A673 (cell line): ENCODE measurements around the gene PTPN12. TPM values are rescaled to one million over a fixed set of nuclear protein-coding genes. Genes with fewer than 3 reads are reported as not detected.

Source experiments
- BruUV-seq: library from RNA; stranded (reverse); fragments of 400-500 nt; replicated peaks from 2 replicates; lab custom pipeline; 2021; lab: Mats Ljungman, UMichigan
- CTCF ChIA-PET: fragments of 300-600 bp; sonication (Branson Sonifier 250); formaldehyde crosslinking; loops from one replicate; lab custom pipeline; 2022; ENCODE audit warnings: antibody characterized with exemption; lab: Charles Lee
- POLR2A ChIA-PET: fragments of 300-600 bp; sonication (Branson Sonifier 250); formaldehyde crosslinking; loops from one replicate; lab custom pipeline; 2022; ENCODE audit warnings: antibody characterized with exemption; ENCODE audit not compliant: low non-redundant PET; lab: Charles Lee
- DNase-seq: peaks from one replicate; pipeline ENCODE4 v3.0.0-alpha.2; 2015; ENCODE audit warnings: low spot score
- H3K27ac ChIP-seq: fragments of 200-600 bp; sonication (generic); 2 replicates; pipeline ENCODE4 v1.5.1; 2016; ENCODE audit warnings: mixed run types, low read depth, mild to moderate bottlenecking, mixed read lengths, antibody characterized with exemption, low read length; ENCODE audit not compliant: poor library complexity, severe bottlenecking
- H3K27me3 ChIP-seq: fragments of 200-600 bp; sonication (generic); replicated peaks from 2 replicates; pipeline ENCODE4 v1.6.1; 2017; ENCODE audit warnings: mixed run types, low read depth, mild to moderate bottlenecking, mixed read lengths, antibody characterized with exemption, low read length; ENCODE audit not compliant: insufficient read depth, poor library complexity
- H3K36me3 ChIP-seq: fragments of 200-600 bp; sonication (generic); 2 replicates; pipeline ENCODE4 v1.6.1; 2016; ENCODE audit warnings: mixed run types, mild to moderate bottlenecking, mixed read lengths, antibody characterized with exemption, low read length; ENCODE audit not compliant: insufficient read depth, poor library complexity, severe bottlenecking
- H3K4me1 ChIP-seq: fragments of 200-600 bp; sonication (generic); 2 replicates; pipeline ENCODE4 v1.6.1; 2017; ENCODE audit warnings: mixed run types, mild to moderate bottlenecking, mixed read lengths, antibody characterized with exemption, low read length; ENCODE audit not compliant: insufficient read depth, poor library complexity, severe bottlenecking
- H3K4me3 ChIP-seq: fragments of 200-600 bp; sonication (generic); 2 replicates; pipeline ENCODE4 v1.5.1; 2016; ENCODE audit warnings: low read depth, mixed run types, mild to moderate bottlenecking, mixed read lengths, low read length; ENCODE audit not compliant: poor library complexity, severe bottlenecking
- H3K9me3 ChIP-seq: fragments of 200-600 bp; sonication (generic); 2 replicates; pipeline ENCODE4 v1.6.1; 2016; ENCODE audit warnings: mixed run types, low read depth, mild to moderate bottlenecking, mixed read lengths, antibody characterized with exemption, low read length; ENCODE audit not compliant: poor library complexity, severe bottlenecking
- EZH2 ChIP-seq: fragments of 200-600 bp; sonication (generic); IDR thresholded peaks from 2 replicates; pipeline ENCODE4 v1.6.1; 2017; ENCODE audit warnings: borderline replicate concordance, low read depth, mild to moderate bottlenecking, mixed read lengths, antibody characterized with exemption, low read length; ENCODE audit not compliant: poor library complexity, severe bottlenecking
- intact Hi-C: fragments of 100-400 bp; cut with micrococcal nuclease; formaldehyde crosslinking; loops from one replicate; pipeline ENCODE4 v1.10.0; 2022; ENCODE audit not compliant: unreplicated experiment
- total RNA-seq: library from RNA; stranded (reverse); gene quantifications from 2 replicates; pipeline ENCODE4 v1.2.3, GENCODE V29; 2021
- TF ChIP-seq, protein P1 (sequence below): fragments of 300-800, 200-600 bp; sonication (generic); conservative IDR thresholded peaks from 2 replicates; pipeline ENCODE4 v1.5.1; 2017; ENCODE audit warnings: low read depth, mild to moderate bottlenecking, antibody characterized with exemption, low read length, moderate library complexity, mixed read lengths

Gene PTPN12
- total RNA-seq, 1 experiment from 2014 or later = 63.3 TPM

DNA sequence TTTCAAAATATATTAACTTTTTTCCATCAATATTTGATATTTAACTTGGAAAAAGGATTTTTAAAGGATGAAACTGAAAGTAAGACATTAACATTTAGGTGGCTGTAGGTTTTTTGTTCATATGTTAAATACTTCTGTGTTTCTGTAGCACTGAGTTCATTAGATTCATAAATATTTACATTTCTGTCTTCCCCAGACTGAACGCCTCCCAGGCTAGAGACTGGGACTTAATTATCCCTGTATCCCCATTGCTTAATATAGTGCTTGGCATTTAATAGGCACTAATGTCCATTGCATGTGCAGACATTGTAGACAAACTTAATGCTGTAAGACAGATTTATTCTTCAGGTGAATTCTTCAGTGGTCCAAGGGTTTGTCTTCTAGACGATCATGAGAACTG is 7.4 kb downstream of the PTPN12 start:
- no peak overlapping the region for H3K4me3 ChIP-seq
- intact Hi-C loops = loop anchor here (10.0 kb wide), 1 partner anchor 60 kb away; no protein-coding TSS in a partner anchor
- ChIA-PET POLR2A (no interaction called here), CTCF (no interaction called here)
- DNase-seq = no peak
- no TSS peak for BruUV-seq
- no peak for TF ChIP-seq EZH2
- TF ChIP-seq, protein P1, sequence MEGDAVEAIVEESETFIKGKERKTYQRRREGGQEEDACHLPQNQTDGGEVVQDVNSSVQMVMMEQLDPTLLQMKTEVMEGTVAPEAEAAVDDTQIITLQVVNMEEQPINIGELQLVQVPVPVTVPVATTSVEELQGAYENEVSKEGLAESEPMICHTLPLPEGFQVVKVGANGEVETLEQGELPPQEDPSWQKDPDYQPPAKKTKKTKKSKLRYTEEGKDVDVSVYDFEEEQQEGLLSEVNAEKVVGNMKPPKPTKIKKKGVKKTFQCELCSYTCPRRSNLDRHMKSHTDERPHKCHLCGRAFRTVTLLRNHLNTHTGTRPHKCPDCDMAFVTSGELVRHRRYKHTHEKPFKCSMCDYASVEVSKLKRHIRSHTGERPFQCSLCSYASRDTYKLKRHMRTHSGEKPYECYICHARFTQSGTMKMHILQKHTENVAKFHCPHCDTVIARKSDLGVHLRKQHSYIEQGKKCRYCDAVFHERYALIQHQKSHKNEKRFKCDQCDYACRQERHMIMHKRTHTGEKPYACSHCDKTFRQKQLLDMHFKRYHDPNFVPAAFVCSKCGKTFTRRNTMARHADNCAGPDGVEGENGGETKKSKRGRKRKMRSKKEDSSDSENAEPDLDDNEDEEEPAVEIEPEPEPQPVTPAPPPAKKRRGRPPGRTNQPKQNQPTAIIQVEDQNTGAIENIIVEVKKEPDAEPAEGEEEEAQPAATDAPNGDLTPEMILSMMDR = no peak
- no peaks in the 10 kb centered on the region for H3K36me3 ChIP-seq
- H3K9me3 ChIP-seq = no peaks in the 10 kb centered on the region
- peaks cover 13% of the 10 kb centered on the region for H3K4me1 ChIP-seq
- H3K27me3 ChIP-seq = no peaks in the 10 kb centered on the region
- no peak overlapping the region for H3K27ac ChIP-seq

DNA sequence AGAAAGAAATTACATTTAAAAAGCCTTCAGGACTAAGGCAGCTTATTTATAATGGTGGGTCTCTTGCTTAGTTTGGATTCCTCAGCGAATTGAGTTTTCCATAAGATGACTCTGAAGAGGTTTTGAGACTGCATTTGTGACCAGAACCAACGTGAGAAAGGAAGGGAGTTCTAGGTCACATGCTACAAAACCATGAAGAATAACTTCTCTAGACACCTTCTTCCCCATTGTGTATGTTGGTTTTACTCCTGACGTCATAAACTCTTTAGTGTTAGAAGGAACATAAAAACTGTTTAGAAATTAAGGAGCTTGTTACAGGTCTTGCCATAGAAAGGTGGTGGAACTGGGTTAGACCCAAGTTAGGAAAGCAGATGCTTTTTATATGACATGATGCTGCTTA is 11.1 kb downstream of the PTPN12 start:
- no TSS peak for BruUV-seq
- peaks cover 10% of the 10 kb centered on the region for H3K4me1 ChIP-seq
- ChIA-PET CTCF (no interaction called here), POLR2A (interaction anchor here (0.6 kb wide), 1 partner anchor 77 kb away, joined by 3 read pairs; no protein-coding TSS in a partner anchor)
- H3K36me3 ChIP-seq = no peaks in the 10 kb centered on the region
- TF ChIP-seq EZH2 = no peak
- TF ChIP-seq, protein P1 = no peak
- no peak overlapping the region for H3K27ac ChIP-seq
- no peak for DNase-seq
- H3K4me3 ChIP-seq = no peak overlapping the region
- intact Hi-C loops = loop anchor here (10.0 kb wide), 1 partner anchor 57 kb away; no protein-coding TSS in a partner anchor
- no peaks in the 10 kb centered on the region for H3K27me3 ChIP-seq
- no peaks in the 10 kb centered on the region for H3K9me3 ChIP-seq

DNA sequence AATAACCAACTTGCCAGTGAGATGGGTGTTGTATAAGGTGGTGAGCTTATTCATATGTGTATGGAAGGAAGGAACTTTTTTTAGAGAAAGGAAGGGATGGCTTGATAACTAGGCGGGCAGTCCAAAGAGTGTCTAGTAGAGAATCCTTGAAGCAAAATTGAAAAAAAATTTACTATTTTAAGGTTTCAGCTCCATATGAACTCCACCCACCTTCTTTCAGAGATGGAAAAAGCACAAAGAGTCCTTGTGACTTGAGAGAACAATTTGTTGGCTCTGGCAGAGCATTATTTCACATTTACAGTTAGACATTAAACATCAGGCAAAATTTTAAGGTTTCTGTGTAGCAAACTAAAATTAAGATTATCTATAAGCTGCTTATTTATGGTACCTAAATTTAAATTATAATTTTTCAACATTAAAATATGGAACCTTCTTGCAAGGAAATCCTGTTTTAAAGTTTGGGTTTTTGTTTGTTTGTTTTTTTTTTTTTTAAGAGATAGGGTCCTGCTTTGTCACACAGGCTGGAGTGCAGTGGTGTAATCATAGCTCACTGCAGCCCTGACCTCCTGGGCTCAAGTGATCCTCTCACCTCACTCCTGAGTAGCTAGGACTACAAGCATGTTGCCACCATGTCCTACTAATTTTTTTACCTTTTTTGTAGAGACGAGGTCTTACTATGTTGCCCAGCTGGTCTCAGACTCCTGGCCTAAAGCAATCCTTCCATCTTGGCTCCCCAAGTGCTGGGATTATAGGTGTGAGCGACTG is 12.2 kb downstream of the PTPN12 start:
- intact Hi-C loops = loop anchor here (10.0 kb wide), 1 partner anchor 56 kb away; no protein-coding TSS in a partner anchor
- no peaks in the 10 kb centered on the region for H3K9me3 ChIP-seq
- no peak overlapping the region for H3K4me3 ChIP-seq
- no peak overlapping the region for H3K27ac ChIP-seq
- TF ChIP-seq, protein P1 = no peak
- no peak for TF ChIP-seq EZH2
- POLR2A ChIA-PET = no interaction called here
- BruUV-seq = no TSS peak
- peaks cover 7% of the 10 kb centered on the region for H3K4me1 ChIP-seq
- CTCF ChIA-PET = no interaction called here
- H3K36me3 ChIP-seq = no peaks in the 10 kb centered on the region
- H3K27me3 ChIP-seq = no peaks in the 10 kb centered on the region
- no peak for DNase-seq
